ENCODE measurements around the gene YTHDC2.

Gene YTHDC2

DNA sequence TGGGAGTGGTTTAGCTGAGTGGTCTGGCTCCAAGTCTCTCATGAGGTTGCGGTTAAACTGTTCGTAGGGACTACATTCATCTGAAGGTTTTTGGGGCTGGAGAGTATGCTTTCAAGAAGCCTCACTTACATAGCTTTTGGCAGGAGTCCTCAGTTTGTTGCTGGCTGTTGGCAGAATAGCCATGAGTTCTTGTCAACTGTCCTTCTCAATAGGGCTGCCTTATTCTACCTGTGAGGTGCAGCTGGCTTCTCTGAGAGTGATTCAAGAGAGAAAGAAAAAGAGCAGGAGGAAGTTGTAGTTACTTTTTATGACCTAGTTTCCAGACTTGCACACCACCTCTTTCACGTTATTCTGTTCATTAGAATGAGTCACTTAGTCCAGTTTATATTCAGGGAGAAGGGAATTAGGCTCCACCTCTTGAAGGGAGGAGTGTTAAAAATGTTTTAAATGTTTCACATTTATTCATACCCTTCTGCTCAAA, 33.2 kb downstream of the YTHDC2 start:
- H3K36me3 ChIP-seq (replicated peaks; ENCODE audit: insufficient read depth, low read length): no peaks in the 10 kb centered on the region
- no peak for DNase-seq
- H3K4me2 ChIP-seq (ENCODE audit: low read depth, low read length): no peak overlapping the region
- no peak overlapping the region for H3K9ac ChIP-seq (ENCODE audit: low read length)
- H2AFZ ChIP-seq (ENCODE audit: low read length): no peak overlapping the region
- no peaks in the 10 kb centered on the region for H3K79me2 ChIP-seq (ENCODE audit: low read length)
- no peaks in the 10 kb centered on the region for H3F3A ChIP-seq (ENCODE audit: insufficient read depth, low read length)
- H3K27me3 ChIP-seq (replicated peaks; ENCODE audit: insufficient read depth, low read length): no peaks in the 10 kb centered on the region
- no peaks in the 10 kb centered on the region for H3K9me2 ChIP-seq (replicated peaks; ENCODE audit: insufficient read depth, low read length)
- TF ChIP-seq, protein P1, sequence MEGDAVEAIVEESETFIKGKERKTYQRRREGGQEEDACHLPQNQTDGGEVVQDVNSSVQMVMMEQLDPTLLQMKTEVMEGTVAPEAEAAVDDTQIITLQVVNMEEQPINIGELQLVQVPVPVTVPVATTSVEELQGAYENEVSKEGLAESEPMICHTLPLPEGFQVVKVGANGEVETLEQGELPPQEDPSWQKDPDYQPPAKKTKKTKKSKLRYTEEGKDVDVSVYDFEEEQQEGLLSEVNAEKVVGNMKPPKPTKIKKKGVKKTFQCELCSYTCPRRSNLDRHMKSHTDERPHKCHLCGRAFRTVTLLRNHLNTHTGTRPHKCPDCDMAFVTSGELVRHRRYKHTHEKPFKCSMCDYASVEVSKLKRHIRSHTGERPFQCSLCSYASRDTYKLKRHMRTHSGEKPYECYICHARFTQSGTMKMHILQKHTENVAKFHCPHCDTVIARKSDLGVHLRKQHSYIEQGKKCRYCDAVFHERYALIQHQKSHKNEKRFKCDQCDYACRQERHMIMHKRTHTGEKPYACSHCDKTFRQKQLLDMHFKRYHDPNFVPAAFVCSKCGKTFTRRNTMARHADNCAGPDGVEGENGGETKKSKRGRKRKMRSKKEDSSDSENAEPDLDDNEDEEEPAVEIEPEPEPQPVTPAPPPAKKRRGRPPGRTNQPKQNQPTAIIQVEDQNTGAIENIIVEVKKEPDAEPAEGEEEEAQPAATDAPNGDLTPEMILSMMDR (IDR thresholded peaks at IDR 0.05; ENCODE audit: low read length): no peak
- TF ChIP-seq EZH2 (optimal IDR thresholded peaks at IDR 0.05; ENCODE audit: low read depth, low read length) (no peak), EZH2phosphoT487 (IDR thresholded peaks at IDR 0.05; ENCODE audit: low read length) (no peak)
- H3K27ac ChIP-seq (ENCODE audit: low read length): no peak overlapping the region
- H3K9me3 ChIP-seq (replicated peaks; ENCODE audit: insufficient read depth, low read length): no peaks in the 10 kb centered on the region
- H3K4me1 ChIP-seq (ENCODE audit: low read length): no peaks in the 10 kb centered on the region
- H3K4me3 ChIP-seq (ENCODE audit: low read length): no peak overlapping the region
- no peaks in the 10 kb centered on the region for H4K20me1 ChIP-seq (ENCODE audit: insufficient read depth, low read length)

DNA sequence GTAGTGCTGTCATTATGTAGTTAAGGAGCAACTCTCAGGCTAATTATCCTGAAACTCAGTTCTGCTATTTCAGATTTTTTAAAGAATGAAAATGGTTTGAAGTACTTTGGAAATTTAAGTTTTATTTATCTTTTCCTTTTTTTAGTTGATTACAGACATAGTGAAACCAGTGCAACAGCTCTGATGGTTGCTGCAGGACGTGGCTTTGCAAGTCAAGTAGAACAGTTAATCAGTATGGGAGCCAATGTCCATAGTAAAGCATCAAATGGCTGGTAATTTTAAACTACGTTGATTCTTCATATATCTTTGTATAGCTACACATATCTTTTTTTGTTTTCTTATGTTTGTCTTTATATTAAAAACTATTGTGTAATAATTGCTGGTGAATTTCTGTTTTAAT, 34.9 kb downstream of the YTHDC2 start:
- Histone ChIP-seq H3K4me3 (ENCODE audit: low read length) (no peak overlapping the region), H3K9me3 (replicated peaks; ENCODE audit: insufficient read depth, low read length) (no peaks in the 10 kb centered on the region), H4K20me1 (ENCODE audit: insufficient read depth, low read length) (no peaks in the 10 kb centered on the region), H3K36me3 (replicated peaks; ENCODE audit: insufficient read depth, low read length) (no peaks in the 10 kb centered on the region), H3K27ac (ENCODE audit: low read length) (no peak overlapping the region), H2AFZ (ENCODE audit: low read length) (no peak overlapping the region), H3F3A (ENCODE audit: insufficient read depth, low read length) (no peaks in the 10 kb centered on the region), H3K79me2 (ENCODE audit: low read length) (no peaks in the 10 kb centered on the region), H3K9me2 (replicated peaks; ENCODE audit: insufficient read depth, low read length) (no peaks in the 10 kb centered on the region), H3K4me1 (ENCODE audit: low read length) (no peaks in the 10 kb centered on the region), H3K27me3 (replicated peaks; ENCODE audit: insufficient read depth, low read length) (no peaks in the 10 kb centered on the region), H3K9ac (ENCODE audit: low read length) (no peak overlapping the region), H3K4me2 (ENCODE audit: low read depth, low read length) (no peak overlapping the region)
- no peak for DNase-seq
- TF ChIP-seq, protein P1 (IDR thresholded peaks at IDR 0.05; ENCODE audit: low read length): no peak
- no peak for TF ChIP-seq EZH2phosphoT487 (IDR thresholded peaks at IDR 0.05; ENCODE audit: low read length)
- TF ChIP-seq EZH2 (optimal IDR thresholded peaks at IDR 0.05; ENCODE audit: low read depth, low read length): no peak

DNA sequence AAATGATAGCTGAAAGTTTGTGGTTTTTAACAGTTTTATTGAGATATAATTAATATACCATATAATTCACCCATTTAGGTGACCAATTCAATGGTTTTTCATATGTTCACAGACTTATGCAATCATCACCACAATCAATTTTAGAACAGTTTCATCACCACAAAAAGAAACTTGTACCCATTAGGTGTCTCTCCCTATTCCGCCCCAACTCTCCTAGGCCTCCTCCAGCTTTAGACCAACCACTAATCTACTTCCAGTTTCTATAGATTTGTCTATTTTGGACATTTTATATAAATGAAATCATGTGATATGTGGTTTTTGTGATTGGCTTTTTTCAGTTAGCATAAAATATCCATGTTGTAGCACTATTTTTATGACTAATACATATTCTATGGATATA, 38.6 kb downstream of the YTHDC2 start:
- H3K9ac ChIP-seq (ENCODE audit: low read length): no peak overlapping the region
- H3K36me3 ChIP-seq (replicated peaks; ENCODE audit: insufficient read depth, low read length): no peaks in the 10 kb centered on the region; the same call in 1 of the 2 replicates
- no peak overlapping the region for H3K4me2 ChIP-seq (ENCODE audit: low read depth, low read length)
- no peak overlapping the region for H3K4me3 ChIP-seq (ENCODE audit: low read length)
- no peak overlapping the region for H2AFZ ChIP-seq (ENCODE audit: low read length)
- no peaks in the 10 kb centered on the region for H3K4me1 ChIP-seq (ENCODE audit: low read length)
- H4K20me1 ChIP-seq (ENCODE audit: insufficient read depth, low read length): no peaks in the 10 kb centered on the region
- no peak for TF ChIP-seq EZH2 (optimal IDR thresholded peaks at IDR 0.05; ENCODE audit: low read depth, low read length)
- TF ChIP-seq, protein P1 (IDR thresholded peaks at IDR 0.05; ENCODE audit: low read length): no peak
- no peak for TF ChIP-seq EZH2phosphoT487 (IDR thresholded peaks at IDR 0.05; ENCODE audit: low read length)
- no peaks in the 10 kb centered on the region for H3K9me3 ChIP-seq (replicated peaks; ENCODE audit: insufficient read depth, low read length)
- no peak for DNase-seq
- no peaks in the 10 kb centered on the region for H3F3A ChIP-seq (ENCODE audit: insufficient read depth, low read length)
- H3K27me3 ChIP-seq (replicated peaks; ENCODE audit: insufficient read depth, low read length): no peaks in the 10 kb centered on the region
- no peaks in the 10 kb centered on the region for H3K79me2 ChIP-seq (ENCODE audit: low read length)
- H3K9me2 ChIP-seq (replicated peaks; ENCODE audit: insufficient read depth, low read length): no peaks in the 10 kb centered on the region
- H3K27ac ChIP-seq (ENCODE audit: low read length): no peak overlapping the region
